NCI-H2107 treated with DMSO at 0.1 percent for 48 hours (cell line): Measurements from ENCODE around the gene SORBS2.
"Not testable (repeated sequence)": the region's sequence is repeated elsewhere in the genome, so short reads cannot be mapped to it uniquely, and the experiment has no call there.

Experiments used
- DNase-seq: peaks from one replicate; lab custom pipeline; 2025; ENCODE audit not compliant: unreplicated experiment; lab: John Stamatoyannopoulos, UW

The SORBS2 gene

DNA sequence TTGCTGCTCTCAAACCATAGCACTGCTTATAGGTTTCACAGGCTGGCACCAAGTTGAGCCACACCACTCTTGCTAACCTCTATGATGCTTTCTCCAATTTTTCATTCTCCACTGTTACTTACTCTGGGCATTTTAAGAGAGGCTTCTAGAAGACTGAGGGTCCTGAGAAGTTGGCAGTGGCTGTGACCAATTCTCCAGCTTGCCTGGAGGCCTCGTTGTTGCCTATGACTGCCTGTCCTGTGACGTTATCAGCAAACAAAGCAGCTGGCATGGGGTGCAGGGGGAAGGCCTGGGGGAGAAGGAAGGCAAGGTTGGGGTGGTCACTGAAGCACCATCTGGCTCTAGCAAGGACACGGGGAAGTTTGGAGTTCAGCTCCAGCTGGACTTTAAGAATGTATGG is 246.3 kb downstream of the SORBS2 start:
- DNase-seq, result no peak

DNA sequence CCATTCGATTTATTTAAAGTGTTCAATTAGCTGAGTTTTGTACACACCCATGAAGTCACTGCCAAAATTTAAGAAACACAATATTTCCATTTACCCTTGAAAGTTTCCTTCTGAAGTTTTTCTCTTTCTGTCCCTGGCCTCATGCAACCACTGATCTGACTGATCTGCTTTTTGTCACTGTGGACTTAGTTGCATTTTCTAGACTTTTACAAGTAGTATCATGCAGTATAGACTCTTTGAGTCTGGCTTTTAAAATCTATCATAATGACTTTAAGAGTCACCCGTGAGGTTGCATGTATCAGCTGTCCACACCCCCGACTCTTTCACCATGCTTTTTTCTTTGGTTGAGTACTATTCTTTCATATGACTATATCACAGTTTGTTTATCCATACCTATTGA is 247.6 kb downstream of the SORBS2 start:
- no peak for DNase-seq

DNA sequence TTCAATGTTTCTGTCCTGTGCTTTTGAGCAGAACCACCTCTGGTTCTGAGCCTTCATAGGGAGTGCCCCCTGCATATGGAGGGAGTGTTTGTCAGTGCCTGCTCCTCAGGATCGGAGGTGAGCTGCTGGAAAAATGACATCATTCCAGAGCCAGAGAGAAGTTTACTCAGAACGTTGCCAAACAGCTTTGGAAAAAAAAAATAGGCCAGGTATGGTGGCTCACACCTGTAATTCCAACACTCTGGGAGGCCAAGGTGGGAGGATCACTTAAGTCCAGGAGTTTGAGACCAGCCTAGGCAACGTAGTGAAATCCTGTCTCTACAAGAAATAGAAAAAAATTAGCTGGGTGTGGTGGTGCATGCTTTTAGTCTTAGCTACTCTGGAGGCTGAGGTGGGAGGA is 249.5 kb downstream of the SORBS2 start:
- DNase-seq, result no peak

DNA sequence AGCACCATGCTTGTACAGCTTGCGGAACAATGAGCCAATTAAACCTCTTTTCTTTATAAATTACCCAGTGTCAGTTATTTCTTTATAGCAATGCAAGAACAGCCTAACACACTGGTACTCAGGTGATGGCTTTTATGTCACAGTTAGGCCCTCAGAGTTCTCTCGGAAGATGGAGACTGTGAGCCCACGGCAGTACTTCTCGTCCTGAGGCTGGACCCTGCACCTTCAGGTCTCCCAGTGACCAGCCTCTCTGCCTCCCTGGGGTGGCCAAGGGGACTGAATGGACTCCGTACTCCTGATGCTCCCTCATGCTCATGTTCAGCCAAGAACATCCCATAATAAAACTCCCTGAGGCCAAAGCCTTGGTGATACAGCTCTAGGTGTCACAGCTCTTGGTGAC is 251.7 kb downstream of the SORBS2 start:
- no peak for DNase-seq

DNA sequence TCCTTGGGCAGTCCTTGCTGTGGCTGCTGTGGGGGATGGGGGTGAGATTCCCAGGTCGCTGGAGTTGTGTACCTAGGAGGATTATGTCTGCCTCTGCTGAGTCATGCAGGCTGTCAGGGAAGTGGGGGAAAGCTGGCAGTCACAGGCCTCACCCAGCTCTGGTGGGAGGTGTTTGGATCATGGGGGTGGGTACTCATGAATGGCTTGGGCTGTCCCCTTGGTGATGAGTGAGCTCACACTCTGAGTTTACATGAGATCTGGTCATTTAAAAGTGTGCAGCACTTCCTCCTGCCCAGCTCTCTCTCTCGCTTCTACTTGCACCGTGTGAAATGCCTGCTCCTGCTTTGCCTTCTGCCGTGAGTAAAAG is 252.1 kb downstream of the SORBS2 start:
- no peak for DNase-seq

DNA sequence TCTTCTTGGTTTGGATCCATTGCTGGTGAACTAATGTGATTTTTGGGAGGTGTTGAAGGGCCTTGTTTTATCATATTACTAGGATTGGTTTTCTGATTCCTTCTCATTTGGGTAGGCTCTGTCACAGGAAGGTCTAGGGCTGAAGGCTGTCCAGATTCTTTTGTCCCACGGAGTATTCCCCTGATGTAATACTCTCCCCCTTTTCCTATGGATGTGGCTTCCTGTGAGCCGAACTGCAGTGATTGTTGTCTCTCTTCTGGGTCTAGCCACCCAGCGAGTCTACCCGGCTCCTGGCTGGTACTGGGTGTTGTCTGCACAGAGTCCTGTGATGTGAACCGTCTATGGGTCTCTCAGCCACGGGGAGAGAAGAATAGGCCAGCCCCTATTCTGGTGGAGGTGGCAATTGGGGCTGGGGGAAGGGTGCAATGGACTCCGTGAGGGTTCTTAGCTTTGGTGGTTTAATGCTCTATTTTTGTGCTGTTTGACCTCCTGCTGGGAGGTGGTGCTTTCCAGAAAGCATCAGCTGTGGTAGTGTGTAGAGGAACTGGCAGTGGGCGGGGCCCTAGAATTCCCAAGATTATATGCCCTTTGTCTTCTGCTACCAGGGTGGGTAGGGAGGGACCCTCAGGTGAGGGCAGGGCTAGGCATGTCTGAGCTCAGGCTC is 252.6 kb downstream of the SORBS2 start:
- DNase-seq, result not testable (repeated sequence)

DNA sequence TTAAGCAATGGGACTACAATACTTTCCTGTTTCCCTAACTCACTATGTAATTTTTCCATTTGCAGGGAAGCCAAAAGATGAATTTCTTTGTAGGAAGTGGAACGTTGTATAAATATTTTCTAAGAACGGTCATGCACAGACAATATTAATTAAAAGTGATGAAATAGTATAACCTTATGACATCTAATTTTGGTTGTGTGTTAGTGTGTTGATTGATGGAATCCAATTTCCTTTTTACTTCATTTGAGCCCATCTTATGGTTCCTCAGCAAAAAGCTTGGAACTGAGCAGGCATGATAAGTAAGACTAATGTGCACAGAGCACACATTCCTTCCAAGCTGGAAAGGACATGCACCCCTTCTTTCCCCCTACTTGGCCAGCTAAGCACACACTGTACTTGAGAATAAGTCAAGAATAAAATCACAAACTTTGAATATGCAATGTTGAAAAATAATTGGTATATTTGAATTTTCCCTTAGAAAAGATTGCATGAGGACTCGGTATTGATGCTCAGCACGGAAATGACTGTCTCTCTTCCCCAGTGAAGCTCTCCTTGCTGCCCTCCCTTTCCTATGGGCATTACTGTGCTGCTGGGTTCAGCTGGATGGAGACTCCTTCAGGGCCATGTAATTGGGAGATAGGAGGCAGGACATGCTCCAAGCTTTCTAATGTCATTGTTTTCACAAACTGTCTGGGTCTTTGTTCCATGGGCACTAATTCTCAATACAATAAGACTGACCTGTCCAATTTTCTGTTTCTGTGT is 257.4 kb downstream of the SORBS2 start:
- DNase-seq, result no peak

DNA sequence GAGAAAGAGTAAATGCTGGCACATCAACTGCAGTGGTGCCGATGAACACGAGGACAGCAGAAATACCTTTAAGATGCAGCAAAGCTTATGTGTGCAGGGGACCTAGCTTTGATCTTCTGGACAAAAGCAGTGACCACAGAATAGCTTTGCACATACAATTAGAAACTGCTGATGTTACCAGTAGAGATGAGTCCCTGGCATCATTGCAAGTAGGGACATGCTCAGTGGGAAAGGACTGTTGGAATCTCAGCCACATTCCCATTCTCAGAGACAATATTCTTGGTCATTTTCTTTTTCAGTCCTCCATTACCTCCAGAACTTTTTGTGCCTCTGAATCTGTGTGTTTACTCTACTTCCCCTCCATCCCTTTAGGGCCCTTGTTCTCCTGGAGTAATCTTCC is 259.7 kb downstream of the SORBS2 start:
- DNase-seq, result no peak

DNA sequence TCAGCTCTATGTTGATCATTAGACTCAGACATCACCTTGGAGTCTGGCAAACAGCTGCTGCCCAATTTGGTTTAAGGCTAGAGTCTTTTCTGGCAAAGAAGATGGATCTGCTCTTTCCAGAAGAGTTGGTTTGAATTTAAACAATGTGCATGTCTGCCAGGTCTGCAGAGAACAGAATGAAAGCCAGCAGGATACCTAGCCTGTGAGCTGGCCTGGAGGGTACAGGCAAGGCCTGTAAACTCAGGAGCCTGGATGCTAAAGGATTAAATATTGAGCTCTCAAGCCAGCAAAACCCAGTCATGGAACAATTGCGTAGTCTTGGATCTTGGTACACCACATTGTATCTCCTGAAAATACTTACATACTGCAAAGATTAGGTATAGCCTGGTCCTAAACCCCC is 261.1 kb downstream of the SORBS2 start:
- no peak for DNase-seq

DNA sequence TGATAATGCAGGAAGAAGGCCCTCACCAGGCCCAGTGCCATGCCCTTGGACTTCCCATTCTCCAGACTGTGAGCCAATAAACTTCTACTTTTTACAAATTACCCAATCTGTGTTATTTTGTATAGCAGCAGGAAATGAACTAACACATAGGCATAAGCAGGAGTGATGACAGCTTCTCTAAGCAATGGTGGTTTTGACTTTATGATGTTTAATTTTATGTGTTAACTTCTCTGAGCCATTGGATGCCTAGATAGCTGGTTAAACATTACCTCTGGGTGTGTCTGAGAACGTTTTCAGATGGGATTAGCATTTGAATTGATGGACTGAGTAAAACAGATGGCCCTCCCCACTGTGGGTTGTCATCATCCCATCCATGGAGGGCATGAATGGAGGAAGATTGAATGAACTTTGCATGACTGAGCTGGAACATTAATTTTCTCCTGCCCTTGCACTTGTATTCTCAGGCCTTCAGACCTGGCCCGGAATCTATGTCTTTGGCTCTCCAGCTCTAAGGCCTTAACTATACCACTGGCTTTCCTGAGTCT is 262.8 kb downstream of the SORBS2 start:
- no peak for DNase-seq

DNA sequence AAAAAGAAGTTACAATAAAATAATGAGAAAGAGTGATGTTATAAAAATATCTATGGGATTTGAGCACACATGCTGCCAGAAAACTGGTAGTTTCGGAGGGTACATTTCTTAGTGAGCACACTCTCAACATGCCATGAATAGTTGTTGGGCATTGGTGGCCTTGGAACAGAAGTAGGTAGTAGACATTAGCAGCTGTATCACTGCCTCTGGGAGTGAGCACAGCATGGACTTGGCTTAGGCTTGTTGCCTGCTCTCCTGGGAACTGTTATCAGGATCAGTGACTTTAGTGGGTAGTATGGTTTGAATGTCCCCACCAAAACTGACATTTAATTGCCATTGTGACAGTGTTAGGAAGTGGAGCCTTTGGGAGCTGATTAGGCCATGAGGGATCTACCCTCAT is 263.4 kb downstream of the SORBS2 start:
- DNase-seq, result no peak

DNA sequence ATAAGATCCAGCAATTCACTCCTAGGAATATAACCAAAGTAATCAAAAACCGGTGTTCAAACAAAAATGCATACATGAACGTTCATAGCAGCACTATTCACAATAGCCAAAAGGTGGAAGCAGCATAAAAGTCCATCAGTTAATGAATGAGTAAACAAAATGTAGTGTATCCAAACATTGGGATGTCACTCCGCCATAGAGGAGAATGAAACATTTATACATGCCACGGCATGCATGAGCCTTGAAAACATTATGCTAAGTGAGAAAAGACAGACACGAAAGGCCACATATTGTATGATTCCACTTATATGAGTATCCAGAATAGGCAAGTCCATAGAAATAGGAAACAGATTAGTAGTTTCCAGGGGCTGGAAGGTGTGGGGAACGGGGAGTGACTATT is 265.7 kb downstream of the SORBS2 start:
- no peak for DNase-seq

DNA sequence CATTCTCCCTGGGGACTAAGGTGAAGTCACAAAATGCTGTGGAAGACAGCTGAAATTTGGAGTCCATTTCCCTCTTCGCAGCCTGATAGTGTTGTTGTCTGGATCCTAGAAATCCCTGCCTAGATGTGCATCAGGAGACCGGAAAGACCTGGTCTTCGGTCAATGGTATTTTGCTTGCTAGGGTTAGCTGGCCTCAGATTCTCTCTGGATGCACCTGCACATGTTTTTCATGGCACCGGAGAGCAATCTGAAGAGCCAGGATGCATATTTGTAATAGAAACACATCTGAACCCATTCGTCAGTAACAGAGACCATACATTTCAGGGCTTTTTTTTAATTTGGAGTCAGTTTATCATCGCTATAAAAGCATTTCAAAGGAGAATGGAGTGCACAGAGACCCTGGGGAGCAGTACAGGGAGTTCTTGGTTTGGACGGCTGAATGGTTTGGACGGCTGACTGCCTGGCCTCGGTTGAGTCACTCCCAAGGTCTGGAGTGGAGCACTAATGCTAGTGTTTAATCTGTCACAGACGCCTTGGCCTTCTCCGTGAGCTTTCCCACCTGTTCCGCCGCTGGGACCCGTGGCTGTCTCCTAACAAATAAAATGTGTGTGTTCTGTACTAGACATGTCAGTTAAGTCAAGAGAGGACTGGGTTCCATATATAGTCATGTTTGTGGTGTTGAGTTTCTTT is 269.2 kb downstream of the SORBS2 start:
- no peak for DNase-seq

DNA sequence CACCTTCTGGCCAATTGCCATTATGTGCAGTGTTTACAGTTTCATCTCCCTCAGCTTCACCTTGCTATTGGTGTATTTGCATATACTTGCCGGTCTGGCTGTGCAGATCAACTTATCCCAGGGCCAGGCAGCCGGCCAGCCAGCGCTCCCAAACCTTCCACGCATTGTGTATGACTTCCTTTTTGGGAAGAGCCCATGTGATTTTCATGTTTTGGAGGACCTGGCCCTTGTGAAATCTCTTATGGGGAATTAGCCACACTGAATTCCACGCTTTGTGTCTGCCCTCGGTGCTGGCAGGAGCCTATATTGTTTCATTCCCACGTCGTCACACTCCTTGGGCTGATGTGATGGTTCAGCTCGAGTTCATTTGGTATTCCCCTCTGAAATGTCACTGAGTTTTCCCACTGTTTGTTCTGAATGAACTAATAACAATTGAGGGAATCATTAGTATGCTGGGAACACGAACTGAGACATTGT is 270.7 kb downstream of the SORBS2 start:
- no peak for DNase-seq

DNA sequence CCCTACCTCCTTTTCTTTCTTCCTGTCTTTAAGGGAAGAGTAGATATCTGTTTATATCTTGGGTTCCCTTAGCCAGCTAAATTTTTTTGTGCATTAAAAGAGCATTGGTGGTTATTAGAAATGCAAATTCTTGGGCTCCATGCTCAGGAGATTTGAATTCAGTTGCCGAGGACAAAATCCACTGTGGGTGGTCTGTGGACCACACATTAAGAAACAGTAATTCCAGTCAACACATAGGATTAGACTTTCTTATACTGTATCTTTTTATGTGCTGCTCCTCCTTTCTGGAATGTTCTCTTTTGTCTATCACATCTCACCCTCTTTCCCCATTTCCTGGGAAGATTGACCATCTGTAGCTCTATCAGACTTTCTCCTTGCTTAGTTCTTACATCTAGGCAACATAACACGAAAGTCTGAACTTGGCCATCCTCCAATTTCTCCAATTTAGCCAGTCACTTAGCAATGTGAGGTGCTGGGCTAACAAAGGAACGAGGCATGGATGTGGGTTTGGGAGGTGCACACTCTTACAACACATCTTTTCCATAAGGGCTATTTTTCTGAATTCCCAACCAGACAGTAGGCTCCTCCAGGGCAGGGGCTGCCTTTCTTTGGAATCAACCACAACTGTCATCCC is 271.4 kb downstream of the SORBS2 start:
- DNase-seq, result no peak

DNA sequence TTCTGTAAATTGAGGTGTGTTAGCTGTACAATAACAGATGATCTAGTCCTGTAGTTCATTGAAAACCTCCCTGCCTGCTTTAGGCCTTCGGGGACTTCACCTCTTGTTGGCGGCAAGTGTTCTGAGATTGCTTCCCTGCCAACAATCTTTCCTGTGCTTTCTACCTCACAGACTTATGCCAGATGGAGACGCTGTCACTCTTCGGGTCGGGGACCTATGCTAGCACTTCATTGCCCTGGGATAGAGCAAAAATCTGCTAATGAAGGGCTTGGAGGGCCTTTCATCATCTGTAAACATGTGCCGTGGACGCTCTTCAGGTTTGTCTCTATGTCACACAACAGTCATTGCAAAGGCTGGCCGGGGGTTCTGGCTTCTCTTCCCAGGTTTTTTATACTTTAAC is 272.0 kb downstream of the SORBS2 start:
- DNase-seq, result no peak

DNA sequence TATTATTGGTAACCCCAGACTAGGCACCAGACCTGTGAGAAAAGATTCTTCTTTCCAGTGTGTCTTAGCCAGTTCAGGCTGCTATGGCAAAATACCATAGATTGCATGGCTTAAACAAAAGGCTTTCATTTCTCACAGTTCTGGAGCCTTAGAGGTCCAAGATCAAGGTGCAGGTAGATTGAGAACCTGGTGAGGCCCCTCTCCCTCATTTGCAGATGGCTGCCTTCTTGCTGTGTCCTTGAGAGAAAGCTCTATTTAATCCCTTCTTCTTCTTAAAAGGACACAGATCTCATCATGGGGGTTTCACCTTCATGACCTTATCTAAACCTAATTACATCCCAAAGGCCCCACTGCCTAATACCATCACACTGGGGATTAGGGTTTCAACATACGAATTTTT is 273.2 kb downstream of the SORBS2 start:
- DNase-seq, result no peak

DNA sequence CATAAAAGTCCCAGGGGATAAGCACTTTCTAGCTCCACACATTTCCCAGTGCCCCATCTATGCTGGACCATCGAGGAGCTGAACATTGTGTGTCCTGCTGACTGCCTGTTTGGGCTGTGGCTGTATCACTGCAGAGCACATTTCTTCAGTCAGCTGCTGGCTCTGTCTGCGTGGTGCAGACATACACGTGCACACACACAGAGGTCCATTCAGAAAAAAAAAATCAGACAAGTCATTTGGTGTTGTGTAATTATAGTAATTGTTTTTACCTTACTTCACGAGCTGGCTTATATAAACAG is 275.6 kb downstream of the SORBS2 start:
- no peak for DNase-seq

DNA sequence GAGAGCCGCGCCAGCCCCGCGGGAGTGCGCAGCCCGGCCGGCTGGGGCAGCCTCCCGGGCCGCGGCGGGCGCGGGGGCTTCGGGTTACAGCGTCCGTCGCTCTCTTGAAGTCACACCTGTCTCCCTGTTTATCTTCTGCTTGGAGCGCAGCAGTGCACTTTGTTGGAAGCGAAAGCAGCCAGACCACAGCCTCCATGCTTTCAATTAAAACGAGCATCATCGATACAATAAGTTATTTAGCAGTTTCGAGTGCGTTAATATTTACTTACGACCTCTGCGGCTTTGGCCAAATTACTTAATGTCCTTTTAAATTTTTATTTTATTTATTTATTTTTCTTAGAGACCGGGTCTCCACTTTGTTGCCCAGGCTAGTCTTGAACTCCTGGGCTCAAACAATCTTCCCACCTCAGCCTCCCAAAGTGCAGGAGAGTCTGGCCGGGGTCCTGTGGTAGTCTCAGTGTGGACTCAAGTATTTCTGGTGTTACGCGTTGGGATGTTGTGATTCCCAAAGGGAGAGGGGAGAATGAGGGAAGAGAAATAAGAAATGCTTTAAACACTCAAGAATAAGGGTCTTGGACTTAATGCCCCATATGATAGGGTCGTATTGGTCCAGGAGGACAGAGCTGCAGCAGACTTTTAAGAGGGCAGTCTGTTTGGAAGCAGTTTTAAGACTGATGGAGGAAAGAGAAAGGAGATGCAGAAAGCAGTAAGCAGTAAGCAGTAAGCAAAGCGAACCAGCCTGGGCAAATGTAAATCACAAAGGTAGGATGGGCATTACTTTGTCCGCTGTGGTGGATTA is 276.2 kb downstream of the SORBS2 start:
- DNase-seq, result peak; percentile 41
